ENCODE data around the gene INHBE.

Gene INHBE

GRCh38 chr12:57459055-57459749 is 4.1 kb downstream of the INHBE start (continued):
- no peak for TF ChIP-seq ELK4 (IDR thresholded peaks at IDR 0.05; ENCODE audit: borderline replicate concordance, low read depth, low read length)
- TF ChIP-seq ZNF596 (tag by site-specific recombination; IDR thresholded peaks at IDR 0.05), result no peak
- no peak for TF ChIP-seq ZNF26 (tag by site-specific recombination; IDR thresholded peaks at IDR 0.05)
- TF ChIP-seq ZNF391 (tag by site-specific recombination; IDR thresholded peaks at IDR 0.05; ENCODE audit: borderline replicate concordance, low read depth), result 0 out of 2 replicates have a peak, but pooled peaks have one; percentile 56
- TF ChIP-seq ZNF580 (tag by site-specific recombination; IDR thresholded peaks at IDR 0.05), result peak; percentile 76
- peak; percentile 41; the same call in 1 of the 2 replicates for TF ChIP-seq ZBTB44 (tag by site-specific recombination; IDR thresholded peaks at IDR 0.05)
- no peak for TF ChIP-seq ZNF623 (tag by site-specific recombination; IDR thresholded peaks at IDR 0.05)
- TF ChIP-seq ZNF76 (tag by site-specific recombination; IDR thresholded peaks at IDR 0.05; ENCODE audit: borderline replicate concordance, low read depth), result peak; percentile 64
- TF ChIP-seq ZFP37 (tag by site-specific recombination; IDR thresholded peaks at IDR 0.05), result no peak
- TF ChIP-seq KLF16 (tag by site-specific recombination; IDR thresholded peaks at IDR 0.05), result peak; percentile 6; the same call in 1 of the 2 replicates
- TF ChIP-seq ZNF2 (tag by site-specific recombination; IDR thresholded peaks at IDR 0.05), result 0 out of 2 replicates have a peak, but pooled peaks have one; percentile 45
- TF ChIP-seq ZNF530 (tag by site-specific recombination; IDR thresholded peaks at IDR 0.05; ENCODE audit: low read depth), result no peak
- TF ChIP-seq TCF7L2 (IDR thresholded peaks at IDR 0.05; ENCODE audit: borderline replicate concordance, low read depth, low read length), result no peak
- TF ChIP-seq ZNF10 (tag by site-specific recombination; IDR thresholded peaks at IDR 0.05), result 0 out of 2 replicates have a peak, but pooled peaks have one; percentile 21
- TF ChIP-seq REPIN1 (tag by site-specific recombination; IDR thresholded peaks at IDR 0.05; ENCODE audit: low read depth), result no peak
- TF ChIP-seq SP2 (tag by site-specific recombination; IDR thresholded peaks at IDR 0.05), result no peak
- no peak for TF ChIP-seq ZSCAN16 (tag by site-specific recombination; IDR thresholded peaks at IDR 0.05)
- TF ChIP-seq ZSCAN5A (tag by site-specific recombination; IDR thresholded peaks at IDR 0.05), result no peak
- TF ChIP-seq KLF7 (tag by site-specific recombination; IDR thresholded peaks at IDR 0.05; ENCODE audit: borderline replicate concordance), result peak; percentile 52
- no peak for TF ChIP-seq ZNF211 (tag by site-specific recombination; IDR thresholded peaks at IDR 0.05; ENCODE audit: low read depth)
- TF ChIP-seq ZNF341 (tag by site-specific recombination; IDR thresholded peaks at IDR 0.05; ENCODE audit: low read depth), result peak; percentile 62
- 0 out of 2 replicates have a peak, but pooled peaks have one; percentile 47 for TF ChIP-seq ZNF843 (tag by site-specific recombination; IDR thresholded peaks at IDR 0.05)
- TF ChIP-seq ZIC2 (tag by site-specific recombination; IDR thresholded peaks at IDR 0.05), result no peak; the same call in 1 of the 2 replicates
- TF ChIP-seq ZNF549 (tag by site-specific recombination; IDR thresholded peaks at IDR 0.05), result no peak
- 0 out of 2 replicates have a peak, but pooled peaks have one; percentile 15 for TF ChIP-seq ZNF660 (tag by site-specific recombination; IDR thresholded peaks at IDR 0.05)
- peak; percentile 85 for TF ChIP-seq ZBTB21 (tag by site-specific recombination; IDR thresholded peaks at IDR 0.05)
- TF ChIP-seq ZNF37A (tag by site-specific recombination; IDR thresholded peaks at IDR 0.05), result no peak
- TF ChIP-seq CTCF (tag by site-specific recombination; IDR thresholded peaks at IDR 0.05), result peak; percentile 95
- TF ChIP-seq MZF1 (tag by site-specific recombination; IDR thresholded peaks at IDR 0.05; ENCODE audit: borderline replicate concordance), result peak; percentile 69; the same call in 1 of the 2 replicates
- TF ChIP-seq ZNF214 (tag by site-specific recombination; IDR thresholded peaks at IDR 0.05; ENCODE audit: borderline replicate concordance), result no peak
- TF ChIP-seq ZNF645 (tag by site-specific recombination; IDR thresholded peaks at IDR 0.05), result no peak

Measured in HEK293 (cell line).